Upper lobe of right lung (tissue), 1 donor: ENCODE data around the gene SCYL2. TPM values are rescaled to one million over a fixed set of nuclear protein-coding genes. Genes with fewer than 3 reads are reported as not detected.
A peak's percentile ranks its signal among the peaks of the same experiment; 100 is the strongest.

Experiments used
- ATAC-seq: fragments of 200-7000 bp; cut with Tn5 transposase; one replicate; pipeline ENCODE4 v1.9.1; 2020; ENCODE audit warnings: mild to moderate bottlenecking, moderate library complexity
- DNase-seq: peaks from one replicate; pipeline ENCODE4 v3.0.0-alpha.2; 2020
- H3K27ac ChIP-seq: fragments of 200-600 bp; one replicate; pipeline ENCODE4 v1.8.0; 2022
- H3K27me3 ChIP-seq: fragments of 200-600 bp; one replicate; pipeline ENCODE4 v1.8.0; 2022; ENCODE audit warnings: mild to moderate bottlenecking
- H3K36me3 ChIP-seq: fragments of 200-600 bp; one replicate; pipeline ENCODE4 v1.8.0; 2022
- H3K4me1 ChIP-seq: fragments of 200-600 bp; one replicate; pipeline ENCODE4 v1.8.0; 2022
- H3K4me3 ChIP-seq: fragments of 200-600 bp; one replicate; pipeline ENCODE4 v1.8.0; 2022; ENCODE audit warnings: mild to moderate bottlenecking
- H3K9me3 ChIP-seq: fragments of 200-600 bp; one replicate; pipeline ENCODE4 v1.8.0; 2022
- intact Hi-C: fragments of 100-400 bp; cut with DNase I; formaldehyde crosslinking; loops from one replicate; pipeline ENCODE4 v1.11.0; 2022
- total RNA-seq: library from RNA; stranded (reverse); fragmentation: NEBNext Ultra II Directional; extraction: Animal tissue kit (Norgen Biotek cat#: 25700); gene quantifications from one replicate; pipeline ENCODE4 v1.2.1, GENCODE V29; 2021
- TF ChIP-seq, protein P1 (sequence below): fragments of 200-600 bp; IDR thresholded peaks from one replicate; pipeline ENCODE4 v1.8.0; 2022; ENCODE audit warnings: antibody characterized with exemption
- donor health status: DM: no; HTN: yes; CAD: no; lungs with severe emphysema.

SCYL2 gene
- total RNA-seq, 1 donor from 2014 or later = 40.8 TPM

DNA sequence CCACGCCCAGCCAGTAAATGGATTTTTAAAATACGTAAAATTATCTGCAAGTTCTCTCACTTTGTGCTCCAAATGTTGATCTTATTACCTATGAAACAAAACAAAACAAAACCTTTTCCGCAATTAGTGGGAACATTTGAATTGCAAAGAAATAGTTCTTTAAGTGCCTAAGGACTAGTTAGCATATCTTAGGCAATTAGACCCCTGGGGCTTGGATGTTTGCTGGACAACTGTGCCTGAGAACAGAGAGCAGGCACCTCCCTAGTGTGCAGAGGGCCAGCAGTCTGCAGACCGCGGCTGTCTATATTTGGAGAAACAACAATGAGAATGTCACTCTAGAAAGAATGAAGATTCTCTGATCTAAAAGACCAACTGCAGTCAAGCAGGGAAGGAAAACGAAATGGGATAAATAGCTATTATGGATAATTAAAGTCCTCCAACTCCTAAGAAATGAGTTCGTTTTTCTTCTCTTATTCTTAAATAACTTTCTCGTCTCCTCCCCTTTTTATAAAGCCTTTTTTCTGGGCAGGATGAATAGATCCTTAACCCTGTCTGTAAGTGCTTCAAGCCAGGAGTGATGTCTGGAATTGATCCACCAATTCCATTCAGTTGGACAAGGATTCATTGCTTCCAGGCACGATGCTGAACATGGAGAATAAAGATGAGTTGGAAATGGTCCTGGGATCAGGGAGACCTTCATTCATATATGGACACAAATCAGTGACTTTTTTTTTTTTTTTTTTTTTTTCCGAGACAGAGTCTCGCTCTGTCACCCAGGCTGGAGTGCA is 106.1 kb downstream of the SCYL2 start:
- Histone ChIP-seq H3K9me3 (peaks cover 6% of the 10 kb centered on the region), H3K27me3 (no peaks in the 10 kb centered on the region), H3K4me1 (no peaks in the 10 kb centered on the region), H3K4me3 (no peak overlapping the region), H3K27ac (no peak overlapping the region), H3K36me3 (no peaks in the 10 kb centered on the region)
- intact Hi-C loops = no loop called here
- TF ChIP-seq, protein P1, sequence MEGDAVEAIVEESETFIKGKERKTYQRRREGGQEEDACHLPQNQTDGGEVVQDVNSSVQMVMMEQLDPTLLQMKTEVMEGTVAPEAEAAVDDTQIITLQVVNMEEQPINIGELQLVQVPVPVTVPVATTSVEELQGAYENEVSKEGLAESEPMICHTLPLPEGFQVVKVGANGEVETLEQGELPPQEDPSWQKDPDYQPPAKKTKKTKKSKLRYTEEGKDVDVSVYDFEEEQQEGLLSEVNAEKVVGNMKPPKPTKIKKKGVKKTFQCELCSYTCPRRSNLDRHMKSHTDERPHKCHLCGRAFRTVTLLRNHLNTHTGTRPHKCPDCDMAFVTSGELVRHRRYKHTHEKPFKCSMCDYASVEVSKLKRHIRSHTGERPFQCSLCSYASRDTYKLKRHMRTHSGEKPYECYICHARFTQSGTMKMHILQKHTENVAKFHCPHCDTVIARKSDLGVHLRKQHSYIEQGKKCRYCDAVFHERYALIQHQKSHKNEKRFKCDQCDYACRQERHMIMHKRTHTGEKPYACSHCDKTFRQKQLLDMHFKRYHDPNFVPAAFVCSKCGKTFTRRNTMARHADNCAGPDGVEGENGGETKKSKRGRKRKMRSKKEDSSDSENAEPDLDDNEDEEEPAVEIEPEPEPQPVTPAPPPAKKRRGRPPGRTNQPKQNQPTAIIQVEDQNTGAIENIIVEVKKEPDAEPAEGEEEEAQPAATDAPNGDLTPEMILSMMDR = no peak
- ATAC-seq = no peak
- DNase-seq = no peak

DNA sequence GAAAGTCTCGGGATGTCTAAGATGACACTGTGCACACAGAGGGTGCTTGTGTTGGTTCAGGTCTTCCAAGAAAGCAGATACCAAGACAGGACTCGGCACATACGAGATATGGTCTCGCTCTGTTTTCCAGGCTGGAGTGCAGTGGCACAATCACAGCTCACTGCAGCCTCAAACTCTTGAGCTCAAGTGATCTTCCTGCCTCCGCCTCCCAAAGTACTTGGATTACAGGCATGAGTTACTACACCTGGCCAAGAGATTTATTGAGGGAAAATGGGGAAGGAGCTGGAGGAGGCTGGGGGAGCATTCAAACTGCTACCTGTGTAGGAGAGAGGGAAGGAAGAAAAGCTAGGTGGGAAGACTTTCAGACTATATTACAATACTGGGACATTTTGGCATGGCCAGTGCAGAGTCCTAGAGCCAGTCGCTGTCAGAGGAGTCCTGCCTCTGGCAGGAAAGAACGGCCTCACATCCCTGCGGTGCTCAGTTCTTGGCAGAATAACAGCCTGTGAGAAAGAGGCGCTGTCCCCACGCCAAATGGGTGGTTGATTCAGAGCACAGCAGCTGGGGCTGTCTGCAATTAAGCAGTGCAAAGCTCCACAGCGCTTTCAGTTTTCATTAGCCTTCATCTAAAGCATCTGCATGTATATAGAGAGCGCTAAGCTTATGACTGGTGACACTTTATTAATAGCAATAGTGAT is 108.2 kb downstream of the SCYL2 start:
- intact Hi-C loops = no loop called here
- DNase-seq = peak; percentile 67
- Histone ChIP-seq H3K9me3 (no peaks in the 10 kb centered on the region), H3K4me3 (no peak overlapping the region), H3K27me3 (no peaks in the 10 kb centered on the region), H3K36me3 (no peaks in the 10 kb centered on the region), H3K27ac (no peak overlapping the region), H3K4me1 (no peaks in the 10 kb centered on the region)
- TF ChIP-seq, protein P1 = no peak
- ATAC-seq = peak; percentile 85

DNA sequence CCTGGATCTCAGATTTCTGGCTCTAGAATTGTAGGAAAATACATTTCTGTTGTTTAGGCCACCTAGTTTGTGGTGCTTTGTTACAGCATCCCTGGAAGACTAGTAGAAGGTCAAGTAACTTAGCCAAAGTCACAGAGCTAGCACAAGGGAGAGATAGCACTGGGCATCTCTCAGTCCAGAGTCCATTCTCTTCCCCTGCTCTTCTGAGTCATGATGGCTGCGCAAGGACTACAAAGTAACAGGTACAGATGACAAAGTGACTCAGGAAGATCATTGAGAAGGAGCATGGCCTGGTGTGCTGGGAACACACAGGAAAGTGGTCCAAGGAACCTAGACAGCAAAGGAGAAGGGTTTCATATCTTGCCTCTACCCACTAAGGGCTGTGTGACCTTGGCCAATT is 109.2 kb downstream of the SCYL2 start:
- H3K4me1 ChIP-seq = no peaks in the 10 kb centered on the region
- ATAC-seq = no peak
- TF ChIP-seq, protein P1 = no peak
- no peak overlapping the region for H3K27ac ChIP-seq
- H3K9me3 ChIP-seq = no peaks in the 10 kb centered on the region
- H3K4me3 ChIP-seq = no peak overlapping the region
- no peak for DNase-seq
- no peaks in the 10 kb centered on the region for H3K36me3 ChIP-seq
- H3K27me3 ChIP-seq = no peaks in the 10 kb centered on the region
- intact Hi-C loops = no loop called here

DNA sequence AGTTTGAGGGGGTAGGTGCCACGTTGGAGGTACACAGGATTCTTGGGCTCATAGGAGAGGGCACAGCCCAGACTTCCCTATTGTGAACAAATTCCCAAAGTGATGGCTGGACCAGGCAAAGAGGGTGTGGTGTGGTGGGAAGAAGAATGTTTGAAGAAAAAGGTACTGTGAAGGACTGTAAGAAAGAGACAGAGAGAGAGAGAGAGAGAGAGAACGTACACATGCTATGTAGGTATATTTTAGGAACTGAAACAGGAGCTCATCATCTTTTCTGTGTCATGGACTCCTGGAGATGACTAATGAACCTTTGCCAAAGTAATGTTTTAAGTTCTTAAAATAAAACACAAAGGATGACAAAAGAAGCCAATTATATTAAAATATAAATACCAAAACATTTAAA is 114.4 kb downstream of the SCYL2 start:
- ATAC-seq (no peak), DNase-seq (no peak)
- Histone ChIP-seq H3K4me1 (no peaks in the 10 kb centered on the region), H3K27ac (no peak overlapping the region), H3K36me3 (no peaks in the 10 kb centered on the region), H3K27me3 (no peaks in the 10 kb centered on the region), H3K9me3 (no peaks in the 10 kb centered on the region), H3K4me3 (no peak overlapping the region)
- intact Hi-C loops = no loop called here
- TF ChIP-seq, protein P1 = no peak

- no peaks in the 10 kb centered on the region for H3K4me1 ChIP-seq
- no peak overlapping the region for H3K4me3 ChIP-seq
- intact Hi-C loops = no loop called here
- ATAC-seq = no peak
- H3K36me3 ChIP-seq = no peaks in the 10 kb centered on the region
- TF ChIP-seq, protein P1 = no peak
- DNase-seq = no peak
- no peaks in the 10 kb centered on the region for H3K27me3 ChIP-seq
- no peak overlapping the region for H3K27ac ChIP-seq
- no peaks in the 10 kb centered on the region for H3K9me3 ChIP-seq
These were observed 115.4 kb downstream of the SCYL2 start for GRCh38 chr12:100382338-100382737.
